GM19043 (cell line): Measurements from ENCODE around the gene RNF167.

ENCODE experiments used
- ATAC-seq: cut with Tn5 transposase; IDR thresholded peaks from one replicate; pipeline ENCODE4 v1.9.1; 2021; ENCODE audit warnings: low read depth; ENCODE audit not compliant: unreplicated experiment

The RNF167 gene

GRCh38 chr17:4972752-4973151 lies 32.7 kb downstream of the RNF167 start:
- no peak for ATAC-seq

DNA sequence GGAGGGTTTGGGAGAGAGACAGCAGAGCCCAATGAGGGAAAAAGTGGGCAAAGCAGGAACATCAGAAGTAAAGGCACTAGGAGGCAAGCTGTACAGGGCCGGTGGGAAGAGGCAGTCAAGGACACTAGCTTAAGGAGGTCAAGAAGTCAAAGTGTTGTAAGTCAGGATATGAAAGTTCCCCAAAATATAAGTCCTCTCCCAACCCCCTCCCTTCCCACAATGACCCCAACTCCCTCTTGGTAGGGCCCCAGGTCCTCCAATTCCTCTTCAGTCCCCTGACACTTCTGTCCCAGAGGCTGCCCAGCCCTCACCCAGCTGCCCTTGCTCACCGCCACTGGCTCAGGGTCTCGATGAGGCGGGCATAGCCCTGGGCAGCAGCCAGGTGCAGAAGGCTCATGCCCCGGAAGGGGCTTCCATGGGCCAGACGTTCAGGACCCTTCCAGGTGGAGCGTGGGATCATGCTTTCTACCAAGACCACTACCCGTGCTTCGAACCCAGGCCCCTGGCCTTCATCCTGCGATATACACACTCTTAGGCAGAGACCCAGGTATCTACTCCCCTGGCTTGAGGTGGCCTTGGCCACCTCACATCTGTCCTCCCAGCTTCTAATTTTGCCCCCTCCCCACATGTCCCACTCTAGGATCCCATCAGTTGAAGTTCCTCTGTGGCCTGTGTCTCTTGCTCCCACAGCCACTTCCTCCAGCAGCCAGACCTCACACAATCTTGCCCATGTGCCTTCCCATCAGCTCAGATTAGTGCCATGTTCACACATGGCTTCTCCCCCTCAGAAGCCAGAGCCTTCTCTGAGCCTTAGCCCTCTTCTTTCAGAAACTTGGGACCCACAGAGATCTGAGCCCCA lies 33.4 kb downstream of the RNF167 start:
- no peak for ATAC-seq

DNA sequence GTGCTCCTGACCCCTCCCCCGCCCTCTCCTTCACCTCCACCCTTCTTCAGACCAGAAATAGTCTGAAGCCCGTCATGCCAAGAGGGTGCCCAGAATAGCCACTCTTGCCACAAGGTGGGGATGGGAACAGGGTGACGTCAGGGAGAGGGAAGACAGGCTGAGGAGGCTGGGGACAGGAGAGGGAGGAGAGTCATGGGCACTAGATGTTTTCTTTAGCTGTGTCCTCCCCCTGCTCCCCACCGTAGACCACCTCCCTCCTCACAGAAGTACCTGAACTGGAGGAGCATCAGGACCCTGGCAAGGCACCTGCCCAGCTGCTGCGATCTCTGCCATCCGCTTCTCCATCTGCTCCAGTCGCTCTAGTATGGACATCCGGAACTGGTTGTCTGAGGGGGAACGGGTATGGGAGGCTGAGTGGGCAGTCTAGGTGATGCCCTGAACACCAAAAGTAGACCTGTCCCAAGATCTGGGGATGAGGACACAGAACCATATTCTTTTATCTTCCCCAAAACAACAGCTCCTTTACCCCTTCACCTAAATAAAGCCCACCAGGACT lies 34.1 kb downstream of the RNF167 start:
- ATAC-seq = no peak

DNA sequence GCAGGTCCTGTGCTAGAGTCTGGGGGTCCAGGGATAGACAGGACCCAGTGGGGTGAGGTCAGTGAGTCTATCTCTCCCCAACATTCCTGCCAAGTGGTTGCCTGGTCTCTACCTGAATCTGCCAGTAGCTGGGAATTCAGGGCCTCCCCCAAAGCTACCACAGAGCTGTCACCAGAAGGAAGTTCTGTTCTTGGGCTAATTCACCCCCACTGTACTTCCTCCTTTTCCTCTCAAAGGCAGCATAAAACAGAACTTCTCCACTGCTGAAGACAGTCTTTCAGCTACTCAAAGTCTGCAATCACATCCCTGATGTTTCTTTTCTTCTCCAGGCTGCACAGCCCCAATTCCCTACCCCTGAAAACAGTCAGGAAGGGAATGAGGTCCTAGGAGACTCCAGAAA lies 38.7 kb downstream of the RNF167 start:
- ATAC-seq = no peak

- ATAC-seq = no peak
These were observed 40.7 kb downstream of the RNF167 start for GRCh38 chr17:4980644-4981216.

GRCh38 chr17:4982305-4982704 lies 42.2 kb downstream of the RNF167 start:
- no peak for ATAC-seq

DNA sequence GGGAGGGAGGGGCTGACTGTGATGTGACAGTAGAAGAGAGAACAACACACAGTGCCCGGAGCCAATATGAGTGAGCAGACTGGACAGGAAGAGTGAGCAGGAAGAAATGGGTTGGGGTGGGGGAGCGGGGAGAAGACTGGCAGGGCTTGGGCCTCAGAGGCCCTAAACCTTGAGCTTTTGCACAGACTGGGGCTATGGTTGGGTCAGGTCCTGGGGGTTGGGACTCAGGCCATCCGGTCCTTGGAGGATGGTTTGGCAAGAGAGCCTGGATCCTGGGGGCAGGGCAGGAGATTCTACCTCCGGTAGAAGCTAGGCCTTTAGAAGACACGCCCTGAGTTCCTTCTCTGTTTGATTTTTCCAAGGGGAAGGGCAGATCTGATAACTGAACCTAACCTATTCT lies 46.3 kb downstream of the RNF167 start:
- no peak for ATAC-seq

GRCh38 chr17:4986951-4987766 lies 47.1 kb downstream of the RNF167 start, which contains the start of gene CAMTA2:
Gene CAMTA2 (minus strand): TSS chr17:4987675. CDS start chr17:4986222, 1,453 bp downstream.
- ATAC-seq = peak; percentile 51

DNA sequence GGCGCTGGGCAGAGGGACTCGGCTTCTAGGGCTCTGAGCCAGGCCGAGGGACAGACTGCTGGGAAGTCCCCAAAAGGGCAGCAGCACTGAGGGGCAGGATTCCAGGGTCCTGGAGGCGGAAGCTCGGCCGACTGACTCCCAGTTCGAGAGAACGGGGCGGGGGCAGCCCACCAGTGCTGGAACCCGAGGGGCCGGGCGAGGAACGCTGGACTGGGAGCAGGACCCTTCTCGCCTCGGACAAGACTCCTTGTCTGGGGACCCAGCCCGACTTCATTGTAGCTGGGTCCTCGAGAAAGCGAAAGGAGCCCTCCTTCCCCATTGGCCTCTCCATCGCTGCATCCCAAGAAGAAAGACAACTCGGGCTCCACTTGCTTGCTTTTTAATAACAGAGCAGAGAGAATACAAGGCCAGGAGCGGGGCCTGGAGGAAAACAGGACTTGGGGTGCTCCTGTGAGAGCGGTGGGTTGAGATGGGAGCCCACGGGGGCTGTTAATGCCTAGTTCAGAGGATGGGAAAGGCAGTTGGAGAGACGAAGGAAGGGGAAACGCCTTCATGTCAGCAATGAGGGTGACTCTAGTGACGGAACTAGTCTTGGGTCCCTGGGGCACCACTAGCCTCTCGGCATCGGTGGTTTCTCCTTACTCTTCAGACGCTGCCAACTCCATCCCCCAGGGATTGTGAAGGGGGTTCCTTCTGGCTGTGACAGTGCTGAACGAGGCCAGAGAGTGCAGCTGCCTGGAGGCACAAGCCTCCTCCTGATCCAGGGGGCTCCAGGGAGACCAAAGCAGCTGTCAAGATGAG lies 47.9 kb downstream of the RNF167 start:
- no peak for ATAC-seq

GRCh38 chr17:4994081-4994595 lies 54.1 kb downstream of the RNF167 start:
- no peak for ATAC-seq
